Esophagus squamous epithelium (tissue), 5 donors: ENCODE measurements around the gene BCL2L1. TPM values are rescaled to one million over a fixed set of nuclear protein-coding genes. Genes with fewer than 3 reads are reported as not detected.

Experiments used
- DNase-seq: peaks from one replicate; lab custom pipeline; 2025; lab: John Stamatoyannopoulos, UW
- H3K27ac ChIP-seq, 4 donors: fragments of 200-600 bp; sonication (generic); one replicate each; pipeline ENCODE4 v1.5.1; 2016 to 2019; ENCODE audit warnings: mild to moderate bottlenecking in 1 of 4
- H3K27me3 ChIP-seq, 4 donors: fragments of 200-600 bp; sonication (generic); 1 replicate in 3 of 4; 2 replicates in 1 of 4; pipeline versions ENCODE4 v1.5.1 to v1.6.0; 2017 to 2021; ENCODE audit warnings: antibody characterized with exemption in 1 of 4
- H3K36me3 ChIP-seq, 3 donors: fragments of 200-600 bp; sonication (generic); one replicate each; pipeline ENCODE4 v1.5.1; 2016 to 2019
- H3K4me1 ChIP-seq, 3 donors: fragments of 200-600 bp; sonication (generic); one replicate each; pipeline ENCODE4 v1.5.1; 2017 to 2019
- H3K4me3 ChIP-seq, 4 donors: fragments of 200-600 bp; sonication (generic); 1 replicate in 3 of 4; 2 replicates in 1 of 4; pipeline ENCODE4 v1.5.1; 2016 to 2019; ENCODE audit warnings: mild to moderate bottlenecking in 2 of 4, moderate library complexity in 1 of 4
- H3K9me3 ChIP-seq, 3 donors: fragments of 200-600 bp; sonication (generic); one replicate each; pipeline ENCODE4 v1.5.1; 2016 to 2019
- POLR2A ChIP-seq, 4 donors: fragments of 450-650 bp; IDR thresholded peaks; one replicate each; pipeline ENCODE4 v1.6.1; 2017; ENCODE audit warnings: antibody characterized with exemption in 4 of 4, mild to moderate bottlenecking in 4 of 4, moderate library complexity in 3 of 4
- WGBS, 2 donors: methylation state at CpG; one replicate each; pipeline ENCODE4 v1.1.5; 2018; 5-methylcytosine and 5-hydroxymethylcytosine counted together
- intact Hi-C: fragments of 100-400 bp; cut with DNase I; formaldehyde crosslinking; loops from one replicate; pipeline ENCODE4 v1.15.0; 2022
- total RNA-seq, 4 donors: library from RNA; depleted of rRNA; stranded (reverse); fragments of >200 nt; gene quantifications; one replicate each; pipeline ENCODE4 v1.1.0, GENCODE V29; 2016
- TF ChIP-seq, protein P1 (sequence below), 6 experiments: fragments of 450-650 bp in 4 of 6; fragments of 200-600 bp in 2 of 6; sonication (generic) in 2 of 6; IDR thresholded peaks; one replicate each; pipeline ENCODE4 v1.5.1; 2016 to 2019; ENCODE audit warnings: antibody characterized with exemption in 6 of 6, mild to moderate bottlenecking in 4 of 6, moderate library complexity in 4 of 6
- donor health status: DM: yes; HTN: yes; CAD: no.

The BCL2L1 gene
- total RNA-seq, 4 donors from 2014 or later = 65.4 to 105 (median 90.1) TPM

DNA sequence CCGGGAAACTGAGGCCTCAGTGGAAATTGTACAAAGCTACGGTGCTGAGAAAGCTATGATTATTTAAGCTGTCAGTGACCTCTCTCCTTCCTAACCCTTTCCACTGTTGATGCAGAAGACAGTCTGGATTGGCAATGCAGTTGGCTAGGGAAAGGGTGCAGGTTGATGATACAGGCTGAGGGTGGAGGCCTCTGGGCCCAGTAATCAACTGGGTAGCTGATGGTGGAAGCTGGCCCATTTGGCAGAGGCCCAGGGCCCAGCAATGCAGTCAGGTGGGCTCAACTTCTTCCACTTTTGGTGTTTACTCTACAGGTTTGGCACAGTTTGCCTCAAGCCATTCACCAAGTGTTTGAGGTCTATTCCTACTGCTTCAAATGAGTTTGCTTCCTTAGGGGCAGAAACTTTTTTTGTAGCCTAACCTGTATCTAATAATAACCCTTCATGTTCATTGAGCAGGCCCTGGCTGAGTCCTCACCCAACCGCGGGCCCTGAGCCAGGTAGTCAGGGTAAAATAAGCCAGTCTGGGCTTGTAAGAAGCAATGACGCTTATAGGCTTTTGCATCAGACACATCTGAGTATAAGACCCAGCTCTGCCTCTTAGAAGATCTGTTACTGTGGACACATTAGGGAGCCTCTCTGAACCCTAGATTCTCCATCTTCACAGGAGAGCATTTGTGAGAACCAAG lies 12.1 kb downstream of the BCL2L1 start:
- TF ChIP-seq POLR2A (IDR thresholded peaks at IDR 0.05) = peak in 1 of 4 donors; percentile 35
- TF ChIP-seq, protein P1, sequence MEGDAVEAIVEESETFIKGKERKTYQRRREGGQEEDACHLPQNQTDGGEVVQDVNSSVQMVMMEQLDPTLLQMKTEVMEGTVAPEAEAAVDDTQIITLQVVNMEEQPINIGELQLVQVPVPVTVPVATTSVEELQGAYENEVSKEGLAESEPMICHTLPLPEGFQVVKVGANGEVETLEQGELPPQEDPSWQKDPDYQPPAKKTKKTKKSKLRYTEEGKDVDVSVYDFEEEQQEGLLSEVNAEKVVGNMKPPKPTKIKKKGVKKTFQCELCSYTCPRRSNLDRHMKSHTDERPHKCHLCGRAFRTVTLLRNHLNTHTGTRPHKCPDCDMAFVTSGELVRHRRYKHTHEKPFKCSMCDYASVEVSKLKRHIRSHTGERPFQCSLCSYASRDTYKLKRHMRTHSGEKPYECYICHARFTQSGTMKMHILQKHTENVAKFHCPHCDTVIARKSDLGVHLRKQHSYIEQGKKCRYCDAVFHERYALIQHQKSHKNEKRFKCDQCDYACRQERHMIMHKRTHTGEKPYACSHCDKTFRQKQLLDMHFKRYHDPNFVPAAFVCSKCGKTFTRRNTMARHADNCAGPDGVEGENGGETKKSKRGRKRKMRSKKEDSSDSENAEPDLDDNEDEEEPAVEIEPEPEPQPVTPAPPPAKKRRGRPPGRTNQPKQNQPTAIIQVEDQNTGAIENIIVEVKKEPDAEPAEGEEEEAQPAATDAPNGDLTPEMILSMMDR (IDR thresholded peaks at IDR 0.05) = no peak
- intact Hi-C loops = no loop called here
- Histone ChIP-seq H3K9me3 (no peaks in the 10 kb centered on the region), H3K27ac (peak overlapping the region; percentile 81 to 98 (median 96)), H3K4me1 (peaks cover 67 to 99% (median 74%) of the 10 kb centered on the region in 3 donors), H3K4me3 (no peak overlapping the region), H3K27me3 (no peaks in the 10 kb centered on the region), H3K36me3 (peaks cover 0 to 51% (median 10%) of the 10 kb centered on the region in 3 donors)
- DNase-seq = no peak
- 46 to 48% methylated on average over 5 of the region's 5 CpGs for WGBS, 2 donors

DNA sequence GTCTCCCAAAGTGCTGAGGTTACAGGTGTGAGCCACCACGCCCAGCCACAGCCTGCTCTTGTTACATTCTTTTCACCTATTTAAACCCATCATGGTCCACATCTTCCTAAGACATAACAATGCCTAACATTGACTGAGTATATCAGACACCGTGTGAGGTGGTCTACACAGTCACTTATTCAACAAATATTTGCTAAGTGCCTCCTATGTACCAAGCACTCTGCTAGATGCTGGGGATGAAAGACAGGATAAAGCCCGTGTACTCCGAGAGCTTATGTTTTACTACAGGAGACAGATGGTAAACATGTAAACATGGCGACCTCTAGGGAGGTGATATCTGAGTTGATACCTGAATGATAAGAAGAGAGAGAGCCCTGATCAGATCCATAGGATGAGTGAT lies 12.7 kb downstream of the BCL2L1 start:
- no peak for DNase-seq

DNA sequence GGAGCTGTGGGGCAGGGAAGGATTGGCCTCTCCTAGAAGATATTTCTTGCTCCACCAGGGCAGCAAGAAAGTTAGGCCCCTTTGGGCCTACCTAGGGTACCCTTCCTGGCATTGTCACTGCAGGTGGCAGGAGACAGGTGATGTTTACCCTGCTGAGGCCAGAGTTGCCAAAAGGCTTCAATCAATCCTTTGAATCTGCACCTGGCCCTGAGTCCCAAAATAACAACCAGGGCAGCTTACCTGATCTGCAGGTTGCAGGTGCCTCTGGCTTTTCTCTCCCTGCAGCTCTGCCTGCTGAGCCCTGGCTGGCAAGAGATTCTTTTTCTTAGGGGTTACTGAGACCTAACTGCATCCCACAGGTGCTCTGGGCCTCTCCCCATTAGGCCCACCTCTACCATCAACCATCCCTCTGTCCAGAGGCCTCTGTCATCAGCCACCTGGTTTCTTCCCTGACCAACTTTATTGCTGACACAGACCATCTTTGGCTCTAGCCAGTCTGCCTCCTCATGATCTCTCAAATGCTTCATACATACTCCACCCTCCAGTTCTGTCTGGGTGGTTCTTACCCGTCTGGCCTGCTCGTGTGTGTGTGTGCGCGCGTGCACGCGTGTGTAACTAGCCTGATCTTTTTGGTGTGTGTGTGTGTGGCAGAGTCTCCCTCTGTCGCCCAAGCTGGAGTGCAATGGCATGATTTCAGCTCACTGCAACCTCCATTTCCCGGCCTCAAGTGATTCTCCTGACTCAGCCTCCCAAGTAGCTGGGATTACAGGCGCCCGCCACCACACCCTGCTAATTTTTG lies 13.7 kb downstream of the BCL2L1 start:
- H3K4me1 ChIP-seq = peaks cover 60 to 99% (median 82%) of the 10 kb centered on the region in 3 donors

More for the DNA sequence above, 12.7 kb downstream of the BCL2L1 start:
- TF ChIP-seq POLR2A (IDR thresholded peaks at IDR 0.05) = no peak
- TF ChIP-seq, protein P1 (IDR thresholded peaks at IDR 0.05) = no peak
- 52 to 70% methylated on average over 5 of the region's 5 CpGs for WGBS, 2 donors
- no peaks in the 10 kb centered on the region for H3K27me3 ChIP-seq
- peaks cover 61 to 99% (median 76%) of the 10 kb centered on the region in 3 donors for H3K4me1 ChIP-seq
- H3K27ac ChIP-seq = peak overlapping the region; percentile 81 to 98 (median 96)
- intact Hi-C loops = no loop called here
- no peaks in the 10 kb centered on the region for H3K9me3 ChIP-seq
- peaks cover 0 to 45% (median 10%) of the 10 kb centered on the region in 3 donors for H3K36me3 ChIP-seq
- H3K4me3 ChIP-seq = no peak overlapping the region

DNA sequence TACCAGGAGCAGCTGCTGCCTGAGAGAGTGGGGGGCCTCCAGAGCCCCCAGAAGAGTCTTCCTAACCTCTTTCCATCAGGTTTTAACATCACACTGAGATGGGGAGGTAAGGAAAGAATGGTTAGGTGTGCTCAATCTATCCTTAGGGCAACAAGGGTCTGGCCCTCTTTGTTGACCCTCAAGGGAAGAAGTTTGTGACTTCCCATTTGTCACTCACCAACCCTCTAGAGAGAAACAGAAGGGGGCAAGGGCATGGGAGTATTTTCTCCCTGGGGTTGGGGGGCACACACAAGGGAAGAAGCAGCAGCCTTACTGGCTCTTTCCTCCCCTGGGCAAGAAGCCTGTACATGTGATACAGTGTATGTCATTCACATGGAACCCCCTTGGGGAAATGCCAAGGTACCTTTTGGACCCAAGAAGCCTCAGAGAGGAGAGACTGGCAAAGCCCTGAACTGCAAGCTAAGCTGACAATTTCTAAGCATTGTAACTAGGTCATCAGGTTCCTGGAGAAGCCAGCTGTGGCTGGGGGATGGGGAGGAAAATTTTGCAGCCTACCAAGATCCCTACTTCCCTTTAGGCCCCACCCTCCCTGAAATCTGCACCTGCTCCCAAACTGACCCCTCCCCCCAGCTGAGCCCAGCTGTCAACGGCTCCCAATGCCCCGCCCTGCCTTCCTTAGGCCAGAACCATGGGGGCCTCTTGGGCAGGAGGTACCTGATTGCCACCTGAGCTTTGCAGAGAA lies 14.5 kb downstream of the BCL2L1 start:
- DNase-seq = no peak
- TF ChIP-seq, protein P1 (IDR thresholded peaks at IDR 0.05) = no peak
- no peak for TF ChIP-seq POLR2A (IDR thresholded peaks at IDR 0.05)
- peak overlapping the region; percentile 62 to 98 (median 91) for H3K27ac ChIP-seq
- H3K4me3 ChIP-seq = no peak overlapping the region
- no peaks in the 10 kb centered on the region for H3K27me3 ChIP-seq
- peaks cover 0 to 30% (median 10%) of the 10 kb centered on the region in 3 donors for H3K36me3 ChIP-seq
- no CpG with 5 or more reads among the region's 2 CpGs for WGBS, 2 donors
- no peaks in the 10 kb centered on the region for H3K9me3 ChIP-seq
- intact Hi-C loops = no loop called here
- H3K4me1 ChIP-seq = peaks cover 53 to 95% (median 77%) of the 10 kb centered on the region in 3 donors

More for the DNA sequence above, 13.7 kb downstream of the BCL2L1 start:
- H3K4me3 ChIP-seq = no peak overlapping the region
- peaks cover 0 to 35% (median 10%) of the 10 kb centered on the region in 3 donors for H3K36me3 ChIP-seq
- no peaks in the 10 kb centered on the region for H3K27me3 ChIP-seq
- no peak for TF ChIP-seq POLR2A (IDR thresholded peaks at IDR 0.05)
- TF ChIP-seq, protein P1 (IDR thresholded peaks at IDR 0.05) = no peak
- WGBS, 2 donors = 93% methylated on average over 8 to 11 of the region's 11 CpGs
- no peaks in the 10 kb centered on the region for H3K9me3 ChIP-seq
- peak overlapping the region; percentile 62 to 98 (median 91) for H3K27ac ChIP-seq
- DNase-seq = no peak
- intact Hi-C loops = no loop called here
